A549 (cell line): Measurements from ENCODE around the gene UCP3. TPM values are rescaled to one million over a fixed set of nuclear protein-coding genes. Genes with fewer than 3 reads are reported as not detected.
A peak's percentile ranks its signal among the peaks of the same experiment; 100 is the strongest.

ENCODE experiments used
- ATAC-seq, 2 experiments: fragments of 200-7000 bp in 1 of 2; fragments of >200 bp in 1 of 2; cut with Nextera tagmentation in 1 of 2; cut with Tn5 transposase in 1 of 2; 3 replicates each; pipeline versions ENCODE4 v1.8.0 to v1.9.1; 2018 to 2020; ENCODE audit warnings: mild to moderate bottlenecking in 1 of 2, moderate library complexity in 1 of 2
- CTCF ChIA-PET: fragments of 300-600 bp; sonication (Branson Sonifier 250); formaldehyde crosslinking; extraction: SDS; loops from one replicate; lab custom pipeline; 2021; ENCODE audit warnings: antibody characterized with exemption, inconsistent platforms; lab: Yijun Ruan, JAX
- POLR2A ChIA-PET: fragments of 350-600 bp; formaldehyde crosslinking; extraction: SDS; loops from one replicate; lab custom pipeline; 2021; ENCODE audit warnings: antibody characterized with exemption, inconsistent platforms; lab: Yijun Ruan, JAX
- DNase-seq, 2 experiments: peaks; one replicate each; pipeline versions ENCODE4 v3.0.0 to v3.0.0-alpha.2; 2011 to 2016; ENCODE audit warnings: low read depth in 1 of 2, low spot score in 1 of 2
- FAIRE-seq: peaks from 2 replicates; lab custom pipeline; 2011; peaks lifted over from hg19 to GRCh38; lab: Jason Lieb, UNC
- H3K27ac ChIP-seq, 2 experiments: fragments of >200 bp; sonication (Bioruptor Twin); formaldehyde crosslinking; 3 replicates each; pipeline ENCODE4 v1.5.1; 2016 to 2017
- H3K4me1 ChIP-seq: fragments of >200 bp; sonication (Bioruptor Twin); formaldehyde crosslinking; 3 replicates; pipeline ENCODE4 v1.6.1; 2016
- H3K4me2 ChIP-seq: fragments of >200 bp; sonication (Bioruptor Twin); formaldehyde crosslinking; 3 replicates; pipeline ENCODE4 v1.6.1; 2016
- H3K4me3 ChIP-seq: fragments of >200 bp; sonication (Bioruptor Twin); formaldehyde crosslinking; 3 replicates; pipeline ENCODE4 v1.5.1; 2016
- H3K9me3 ChIP-seq: fragments of >200 bp; sonication (Bioruptor Twin); formaldehyde crosslinking; 3 replicates; pipeline ENCODE4 v1.6.1; 2016
- BHLHE40 ChIP-seq: IDR thresholded peaks from 2 replicates; pipeline ENCODE4 v1.6.1; 2012; ENCODE audit warnings: low read depth, low read length, inconsistent platforms
- CHD2 ChIP-seq: fragments of 150-350 bp; IDR thresholded peaks from 2 replicates; pipeline ENCODE4 v1.6.1; 2014; ENCODE audit warnings: low read length; ENCODE audit not compliant: partially characterized antibody
- EP300 ChIP-seq, 2 experiments: fragments of >200 bp; sonication (Bioruptor Twin); formaldehyde crosslinking; IDR thresholded peaks; 2 replicates in 1 of 2; 3 replicates in 1 of 2; pipeline ENCODE4 v1.6.1; 2016 to 2017
- FOSB ChIP-seq: fragments of 250-450 bp; sonication (Bioruptor Pico); IDR thresholded peaks from 2 replicates; pipeline ENCODE4 v1.5.0; 2020; ENCODE audit warnings: mild to moderate bottlenecking, moderate library complexity
- HOXB5 ChIP-seq: fragments of 250-450 bp; sonication (Bioruptor Pico); IDR thresholded peaks from 2 replicates; pipeline ENCODE4 v1.5.0; 2020; ENCODE audit warnings: mild to moderate bottlenecking, moderate library complexity
- JUN ChIP-seq, 2 experiments: fragments of >200 bp; sonication (Bioruptor Twin); formaldehyde crosslinking; IDR thresholded peaks; 2 replicates in 1 of 2; 3 replicates in 1 of 2; pipeline ENCODE4 v1.6.1; 2016 to 2017
- MAFK ChIP-seq: fragments of 450-650 bp; IDR thresholded peaks from 2 replicates; pipeline ENCODE4 v1.6.1; 2014; ENCODE audit not compliant: partially characterized antibody
- MAZ ChIP-seq: fragments of 150-350 bp; IDR thresholded peaks from 2 replicates; pipeline ENCODE4 v1.6.1; 2014; ENCODE audit warnings: antibody characterized with exemption, low read depth, low read length, borderline replicate concordance
- MYC ChIP-seq: IDR thresholded peaks from 2 replicates; pipeline ENCODE4 v1.6.1; 2012; ENCODE audit warnings: mild to moderate bottlenecking, inconsistent platforms, low read length, improper control_type of control experiment, borderline replicate concordance
- NPAS2 ChIP-seq: fragments of 250-450 bp; sonication (Bioruptor Pico); IDR thresholded peaks from 2 replicates; pipeline ENCODE4 v1.8.0; 2022; ENCODE audit warnings: mild to moderate bottlenecking, moderate library complexity, borderline replicate concordance
- RFX5 ChIP-seq: fragments of 450-650 bp; IDR thresholded peaks from 2 replicates; pipeline ENCODE4 v1.7.1; 2014; ENCODE audit warnings: antibody characterized with exemption, mild to moderate bottlenecking, moderate library complexity
- TFCP2L1 ChIP-seq: fragments of 250-450 bp; sonication (Bioruptor Pico); IDR thresholded peaks from 2 replicates; pipeline ENCODE4 v1.5.0; 2021; ENCODE audit warnings: mild to moderate bottlenecking
- ZSCAN20 ChIP-seq: fragments of 250-450 bp; sonication (Bioruptor Pico); IDR thresholded peaks from 2 replicates; pipeline ENCODE4 v1.8.0; 2022; ENCODE audit warnings: mild to moderate bottlenecking, moderate library complexity
- WGBS: methylation state at CpG from one replicate; pipeline ENCODE4 v1.1.6; 2017; ENCODE audit errors: missing lambda C conversion rate; 5-methylcytosine and 5-hydroxymethylcytosine counted together
- polyA plus RNA-seq, 4 experiments: library from polyadenylated mRNA; depleted of rRNA in 3 of 4; stranded (reverse); fragments of >200 nt; fragmentation: RNase III in 1 of 4; extraction: RNeasy Plus Mini Kit Qiagen cat#74134 plus additional on column Dnase treatment in 1 of 4; gene quantifications; 2 replicates in 3 of 4; 3 replicates in 1 of 4; pipeline ENCODE4 v1.2.3, GENCODE V29; 2011 to 2017
- TF ChIP-seq, protein P1 (sequence below): fragments of >200 bp; sonication (Bioruptor Twin); formaldehyde crosslinking; IDR thresholded peaks from 2 replicates; pipeline ENCODE4 v1.6.1; 2016
- TF ChIP-seq, protein P2 (sequence below): fragments of >200 bp; sonication (Bioruptor Twin); formaldehyde crosslinking; IDR thresholded peaks from 3 replicates; pipeline ENCODE4 v1.5.1; 2016
- TF ChIP-seq, protein P3 (sequence below): IDR thresholded peaks from 2 replicates; pipeline ENCODE4 v1.6.1; 2012
- TF ChIP-seq, protein P4 (sequence below): IDR thresholded peaks from 2 replicates; pipeline ENCODE4 v1.6.1; 2012; ENCODE audit warnings: low read depth, borderline replicate concordance
- TF ChIP-seq, protein P5 (sequence below): fragments of 250-450 bp; sonication (Bioruptor Pico); IDR thresholded peaks from 2 replicates; pipeline ENCODE4 v1.5.0; 2020; ENCODE audit warnings: low read depth, mild to moderate bottlenecking, moderate library complexity
- TF ChIP-seq, protein P6 (sequence below): fragments of 200-600 bp; sonication (generic); IDR thresholded peaks from 2 replicates; pipeline ENCODE4 v1.6.1; 2016; ENCODE audit warnings: antibody characterized with exemption, mild to moderate bottlenecking, moderate library complexity

UCP3 gene
- polyA plus RNA-seq, 2 of the 4 experiments (the other 2 are of a cell fraction): 1.3 to 1.5 TPM

DNA sequence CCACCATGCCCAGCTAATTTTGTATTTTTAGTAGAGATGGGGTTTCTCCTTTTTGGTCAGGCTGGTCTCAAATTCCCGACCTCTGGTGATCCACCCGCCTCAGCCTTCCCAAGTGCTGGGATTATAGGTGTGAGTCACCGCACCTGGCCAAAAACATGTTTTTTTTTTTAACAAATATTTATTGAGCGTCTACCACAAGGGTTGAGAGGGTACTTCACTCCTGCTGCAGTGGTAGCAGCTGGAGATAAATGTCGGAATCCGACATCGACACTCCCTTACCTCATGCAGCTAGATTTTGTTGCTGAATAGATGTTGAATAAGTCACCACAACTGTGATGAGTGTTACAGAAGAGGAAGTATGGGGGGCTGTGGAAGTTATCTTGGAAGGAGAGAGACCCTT lies 57.1 kb downstream of the UCP3 start:
- Histone ChIP-seq H3K4me1 (peaks cover 21% of the 10 kb centered on the region), H3K4me2 (no peak overlapping the region), H3K27ac (peak overlapping the region; percentile 35 to 63; a peak in 4 of 6 replicates), H3K9me3 (no peaks in the 10 kb centered on the region), H3K4me3 (no peak overlapping the region)
- WGBS: 84% methylated on average over 7 of the region's 7 CpGs
- DNase-seq: no peak
- FAIRE-seq: no peak
- POLR2A ChIA-PET: no interaction called here
- no peak for ATAC-seq
- CTCF ChIA-PET: interaction anchor here (0.7 kb wide), 1 partner anchor 24 kb away, joined by 3 read pairs; no protein-coding TSS in a partner anchor
- no peak for TF ChIP-seq BHLHE40
- no peak for TF ChIP-seq FOSB
- TF ChIP-seq, protein P1, sequence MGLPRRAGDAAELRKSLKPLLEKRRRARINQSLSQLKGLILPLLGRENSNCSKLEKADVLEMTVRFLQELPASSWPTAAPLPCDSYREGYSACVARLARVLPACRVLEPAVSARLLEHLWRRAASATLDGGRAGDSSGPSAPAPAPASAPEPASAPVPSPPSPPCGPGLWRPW: no peak
- no peak for TF ChIP-seq RFX5
- TF ChIP-seq, protein P2, sequence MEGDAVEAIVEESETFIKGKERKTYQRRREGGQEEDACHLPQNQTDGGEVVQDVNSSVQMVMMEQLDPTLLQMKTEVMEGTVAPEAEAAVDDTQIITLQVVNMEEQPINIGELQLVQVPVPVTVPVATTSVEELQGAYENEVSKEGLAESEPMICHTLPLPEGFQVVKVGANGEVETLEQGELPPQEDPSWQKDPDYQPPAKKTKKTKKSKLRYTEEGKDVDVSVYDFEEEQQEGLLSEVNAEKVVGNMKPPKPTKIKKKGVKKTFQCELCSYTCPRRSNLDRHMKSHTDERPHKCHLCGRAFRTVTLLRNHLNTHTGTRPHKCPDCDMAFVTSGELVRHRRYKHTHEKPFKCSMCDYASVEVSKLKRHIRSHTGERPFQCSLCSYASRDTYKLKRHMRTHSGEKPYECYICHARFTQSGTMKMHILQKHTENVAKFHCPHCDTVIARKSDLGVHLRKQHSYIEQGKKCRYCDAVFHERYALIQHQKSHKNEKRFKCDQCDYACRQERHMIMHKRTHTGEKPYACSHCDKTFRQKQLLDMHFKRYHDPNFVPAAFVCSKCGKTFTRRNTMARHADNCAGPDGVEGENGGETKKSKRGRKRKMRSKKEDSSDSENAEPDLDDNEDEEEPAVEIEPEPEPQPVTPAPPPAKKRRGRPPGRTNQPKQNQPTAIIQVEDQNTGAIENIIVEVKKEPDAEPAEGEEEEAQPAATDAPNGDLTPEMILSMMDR: no peak
- no peak for TF ChIP-seq MAZ
- TF ChIP-seq HOXB5 (CRISPR knock-in tag): no peak
- TF ChIP-seq, protein P3, sequence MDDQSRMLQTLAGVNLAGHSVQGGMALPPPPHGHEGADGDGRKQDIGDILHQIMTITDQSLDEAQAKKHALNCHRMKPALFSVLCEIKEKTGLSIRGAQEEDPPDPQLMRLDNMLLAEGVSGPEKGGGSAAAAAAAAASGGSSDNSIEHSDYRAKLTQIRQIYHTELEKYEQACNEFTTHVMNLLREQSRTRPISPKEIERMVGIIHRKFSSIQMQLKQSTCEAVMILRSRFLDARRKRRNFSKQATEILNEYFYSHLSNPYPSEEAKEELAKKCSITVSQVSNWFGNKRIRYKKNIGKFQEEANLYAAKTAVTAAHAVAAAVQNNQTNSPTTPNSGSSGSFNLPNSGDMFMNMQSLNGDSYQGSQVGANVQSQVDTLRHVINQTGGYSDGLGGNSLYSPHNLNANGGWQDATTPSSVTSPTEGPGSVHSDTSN: no peak
- TF ChIP-seq CHD2: no peak
- TF ChIP-seq MAFK: no peak
- no peak for TF ChIP-seq MYC
- TF ChIP-seq EP300 (IDR thresholded peaks at IDR 0.05): no peak
- TF ChIP-seq ZSCAN20 (CRISPR knock-in tag): no peak
- TF ChIP-seq NPAS2: no peak
- TF ChIP-seq TFCP2L1 (CRISPR knock-in tag): no peak
- TF ChIP-seq JUN (IDR thresholded peaks at IDR 0.05): no peak
- TF ChIP-seq, protein P4, sequence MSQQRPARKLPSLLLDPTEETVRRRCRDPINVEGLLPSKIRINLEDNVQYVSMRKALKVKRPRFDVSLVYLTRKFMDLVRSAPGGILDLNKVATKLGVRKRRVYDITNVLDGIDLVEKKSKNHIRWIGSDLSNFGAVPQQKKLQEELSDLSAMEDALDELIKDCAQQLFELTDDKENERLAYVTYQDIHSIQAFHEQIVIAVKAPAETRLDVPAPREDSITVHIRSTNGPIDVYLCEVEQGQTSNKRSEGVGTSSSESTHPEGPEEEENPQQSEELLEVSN: no peak
- TF ChIP-seq, protein P5, sequence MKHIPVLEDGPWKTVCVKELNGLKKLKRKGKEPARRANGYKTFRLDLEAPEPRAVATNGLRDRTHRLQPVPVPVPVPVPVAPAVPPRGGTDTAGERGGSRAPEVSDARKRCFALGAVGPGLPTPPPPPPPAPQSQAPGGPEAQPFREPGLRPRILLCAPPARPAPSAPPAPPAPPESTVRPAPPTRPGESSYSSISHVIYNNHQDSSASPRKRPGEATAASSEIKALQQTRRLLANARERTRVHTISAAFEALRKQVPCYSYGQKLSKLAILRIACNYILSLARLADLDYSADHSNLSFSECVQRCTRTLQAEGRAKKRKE (CRISPR knock-in tag): no peak
- TF ChIP-seq, protein P6, sequence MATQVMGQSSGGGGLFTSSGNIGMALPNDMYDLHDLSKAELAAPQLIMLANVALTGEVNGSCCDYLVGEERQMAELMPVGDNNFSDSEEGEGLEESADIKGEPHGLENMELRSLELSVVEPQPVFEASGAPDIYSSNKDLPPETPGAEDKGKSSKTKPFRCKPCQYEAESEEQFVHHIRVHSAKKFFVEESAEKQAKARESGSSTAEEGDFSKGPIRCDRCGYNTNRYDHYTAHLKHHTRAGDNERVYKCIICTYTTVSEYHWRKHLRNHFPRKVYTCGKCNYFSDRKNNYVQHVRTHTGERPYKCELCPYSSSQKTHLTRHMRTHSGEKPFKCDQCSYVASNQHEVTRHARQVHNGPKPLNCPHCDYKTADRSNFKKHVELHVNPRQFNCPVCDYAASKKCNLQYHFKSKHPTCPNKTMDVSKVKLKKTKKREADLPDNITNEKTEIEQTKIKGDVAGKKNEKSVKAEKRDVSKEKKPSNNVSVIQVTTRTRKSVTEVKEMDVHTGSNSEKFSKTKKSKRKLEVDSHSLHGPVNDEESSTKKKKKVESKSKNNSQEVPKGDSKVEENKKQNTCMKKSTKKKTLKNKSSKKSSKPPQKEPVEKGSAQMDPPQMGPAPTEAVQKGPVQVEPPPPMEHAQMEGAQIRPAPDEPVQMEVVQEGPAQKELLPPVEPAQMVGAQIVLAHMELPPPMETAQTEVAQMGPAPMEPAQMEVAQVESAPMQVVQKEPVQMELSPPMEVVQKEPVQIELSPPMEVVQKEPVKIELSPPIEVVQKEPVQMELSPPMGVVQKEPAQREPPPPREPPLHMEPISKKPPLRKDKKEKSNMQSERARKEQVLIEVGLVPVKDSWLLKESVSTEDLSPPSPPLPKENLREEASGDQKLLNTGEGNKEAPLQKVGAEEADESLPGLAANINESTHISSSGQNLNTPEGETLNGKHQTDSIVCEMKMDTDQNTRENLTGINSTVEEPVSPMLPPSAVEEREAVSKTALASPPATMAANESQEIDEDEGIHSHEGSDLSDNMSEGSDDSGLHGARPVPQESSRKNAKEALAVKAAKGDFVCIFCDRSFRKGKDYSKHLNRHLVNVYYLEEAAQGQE: no peak
